Measurements from ENCODE around the gene FBXW11. TPM values are rescaled to one million over a fixed set of nuclear protein-coding genes. Genes with fewer than 3 reads are reported as not detected.

Gene FBXW11
- total and polyA plus RNA-seq, 10 of the 15 experiments (the other 5 are each of a cell fraction or from before 2014, with no cell fraction given) = 4.3 to 61.5 (median 40.0) TPM

DNA sequence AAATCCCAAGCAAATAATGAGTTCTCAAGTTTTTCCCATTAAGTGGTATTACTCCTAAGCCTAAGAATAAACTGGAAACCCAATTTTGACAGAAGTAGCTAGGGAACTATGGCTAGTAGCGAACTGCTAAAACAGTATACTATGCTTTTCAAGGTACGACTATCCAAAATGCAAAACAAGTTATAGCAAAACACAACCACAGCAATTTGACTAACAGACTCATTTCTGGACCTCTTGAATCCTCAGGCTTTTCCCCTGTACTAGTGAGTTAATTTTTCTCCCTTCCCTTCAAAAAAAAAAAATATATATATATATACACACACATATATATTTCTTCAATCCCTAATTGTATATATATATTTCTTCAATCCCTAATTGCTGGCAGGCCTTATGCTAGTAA lies 7.3 kb downstream of the FBXW11 start (continued):
- TF ChIP-seq YBX1 (IDR thresholded peaks at IDR 0.05) (no peak), SREBF2 (IDR thresholded peaks at IDR 0.05; ENCODE audit: low read length) (no peak), RUNX3 (IDR thresholded peaks at IDR 0.05; ENCODE audit: low read length) (peak; percentile 53), SMC3 (IDR thresholded peaks at IDR 0.05; ENCODE audit: borderline replicate concordance, low read length) (no peak), DPF2 (IDR thresholded peaks at IDR 0.05) (no peak), ESRRA (IDR thresholded peaks at IDR 0.05; ENCODE audit: low read length) (no peak)

DNA sequence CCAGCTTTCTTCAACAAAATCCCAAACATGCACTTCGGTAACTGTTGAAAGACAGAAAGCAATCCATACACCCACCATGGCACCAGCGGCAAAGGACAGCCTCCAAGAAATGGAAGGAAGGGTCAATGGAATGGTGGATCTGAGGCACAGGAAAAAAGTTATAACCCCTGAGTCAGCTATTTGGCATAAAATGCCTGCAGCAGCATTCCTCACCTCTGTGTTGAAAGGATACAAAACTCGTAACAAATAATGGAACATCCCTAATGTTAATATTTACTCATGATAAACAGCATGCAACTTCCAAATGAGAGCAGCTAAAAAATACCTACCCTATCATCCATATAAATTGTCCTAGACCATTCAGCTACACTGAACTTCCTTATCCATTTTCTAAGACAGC lies 9.4 kb downstream of the FBXW11 start:
- Histone ChIP-seq H3K4me3 (no peak overlapping the region), H3K4me1 (ENCODE audit: control insufficient read depth, insufficient read depth, low read length) (peaks cover 33% of the 10 kb centered on the region), H3K9me3 (replicated peaks; ENCODE audit: control insufficient read depth, insufficient read depth, low read length) (no peaks in the 10 kb centered on the region; the same call in 2 of the 3 replicates), H3K27ac (ENCODE audit: control insufficient read depth, insufficient read depth) (no peak overlapping the region), H3K36me3 (ENCODE audit: control insufficient read depth in 2 of 2, insufficient read depth in 2 of 2, low read length in 1 of 2) (peaks cover 1 to 24% of the 10 kb centered on the region in 2 experiments; a peak in 2 of 4 replicates), H2AFZ (ENCODE audit: control insufficient read depth, low read depth, low read length) (no peak overlapping the region), H3K9ac (ENCODE audit: control insufficient read depth, insufficient read depth, low read length) (no peak overlapping the region), H3K27me3 (replicated peaks in 1 of 2; ENCODE audit: control insufficient read depth in 2 of 2, insufficient read depth in 2 of 2, low read length in 1 of 2) (no peaks in the 10 kb centered on the region), H3K4me2 (ENCODE audit: control insufficient read depth, insufficient read depth) (no peak overlapping the region), H4K20me1 (ENCODE audit: control insufficient read depth, insufficient read depth) (no peaks in the 10 kb centered on the region), H3K79me2 (ENCODE audit: control insufficient read depth, insufficient read depth, low read length) (peaks cover 92% of the 10 kb centered on the region)
- in situ Hi-C loops (cut with MboI) = no loop called here
- ChIA-PET SMC1A (ENCODE audit: uncharacterized antibody, unreplicated experiment) (interaction anchor here (1.0 to 6.8 kb wide), 6 partner anchors 9 to 85 kb away, joined by 3 to 52 read pairs (median 6); partner anchors contain the start of gene FBXW11), POLR2A (interaction anchor here (0.6 kb wide), 1 partner anchor 35 kb away, joined by 3 read pairs; no protein-coding TSS in a partner anchor), RAD21 (ENCODE audit: unreplicated experiment) (interaction anchor here (1.1 kb wide), 1 partner anchor 85 kb away, joined by 5 read pairs; no protein-coding TSS in a partner anchor), CTCF (interaction anchor here (0.7 to 6.7 kb wide), 4 partner anchors 9 to 91 kb away, joined by 3 to 53 read pairs (median 4); no protein-coding TSS in a partner anchor)
- no peak for ATAC-seq
- no peak for FAIRE-seq
- no TSS peak for BruUV-seq (replicated peaks)
- intact Hi-C loops (cut with micrococcal nuclease; ENCODE audit: unreplicated experiment) = no loop called here
- DNase-seq (ENCODE audit: low read depth, low spot score) = no peak
- WGBS (ENCODE audit: insufficient coverage, insufficient replicate concordance, low lambda C conversion rate, missing lambda C conversion rate) = 93% methylated on average over 3 of the region's 3 CpGs
- TF ChIP-seq POLR2AphosphoS5 (IDR thresholded peaks at IDR 0.05; ENCODE audit: low read length) = no peak
- no peak for TF ChIP-seq KLF5 (IDR thresholded peaks at IDR 0.05; ENCODE audit: partially characterized antibody)
- no peak for TF ChIP-seq GATAD2B (conservative IDR thresholded peaks at IDR 0.05; ENCODE audit: low read depth)
